Airway epithelial cell (primary cell): Measurements from ENCODE around the gene TNFSF18. TPM values are rescaled to one million over a fixed set of nuclear protein-coding genes. Genes with fewer than 3 reads are reported as not detected.

Experiments used
- total RNA-seq: library from RNA; depleted of rRNA; stranded (reverse); fragments of >200 nt; gene quantifications from 2 replicates; pipeline ENCODE4 v1.2.3, GENCODE V29; 2015

The TNFSF18 gene
- 0.07 and 0.14 TPM in 2 replicates for total RNA-seq

GRCh38 chr1:173050865-173051264, at the start of gene TNFSF18:
Gene TNFSF18, minus strand, starts transcription at chr1:173050941. Its CDS starts 45 bp downstream, at chr1:173050896.

Other genes with a start within 250 kb of the TNFSF18 start
- 0.71 and 1.1 TPM in 2 replicates for gene TNFSF4, start 156.4 kb upstream of the TNFSF18 start, total RNA-seq